HEK293 (cell line): Measurements from ENCODE around the gene OR52E1.

Experiments used
- CTCF ChIA-PET: fragments of 350-600 bp; formaldehyde crosslinking; extraction: SDS; loops from one replicate; lab custom pipeline; 2021; ENCODE audit warnings: antibody characterized with exemption; lab: Yijun Ruan, JAX
- POLR2A ChIA-PET: fragments of 300-600 bp; formaldehyde crosslinking; extraction: SDS; loops from one replicate; lab custom pipeline; 2020; ENCODE audit warnings: antibody characterized with exemption, inconsistent platforms; lab: Yijun Ruan, JAX
- H3K27ac ChIP-seq: fragments of 200-500 bp; sonication (Bioruptor generic); 2 replicates; pipeline ENCODE4 v1.5.1; 2014; ENCODE audit warnings: low read depth, low read length, control low read depth, inconsistent platforms; ENCODE audit errors: extremely low read depth
- H3K36me3 ChIP-seq, 2 experiments: fragments of 200-500 bp in 1 of 2; sonication (Bioruptor generic) in 1 of 2; 1 replicate in 1 of 2; 2 replicates in 1 of 2; pipeline ENCODE4 v1.5.1; 2014 to 2017; ENCODE audit warnings: inconsistent platforms in 2 of 2, low read length in 2 of 2; ENCODE audit not compliant: control insufficient read depth in 2 of 2, insufficient read depth in 1 of 2
- H3K4me1 ChIP-seq: fragments of 200-500 bp; sonication (Bioruptor generic); 2 replicates; pipeline ENCODE4 v1.5.1; 2014; ENCODE audit warnings: mild to moderate bottlenecking, low read length, inconsistent platforms; ENCODE audit not compliant: control insufficient read depth, insufficient read depth
- H3K4me3 ChIP-seq: 2 replicates; pipeline ENCODE4 v1.5.1; 2011; ENCODE audit warnings: low read depth, mild to moderate bottlenecking, control low read depth, low read length, moderate library complexity
- H3K9me3 ChIP-seq: fragments of 200-500 bp; sonication (Bioruptor generic); 2 replicates; pipeline ENCODE4 v1.5.1; 2014; ENCODE audit warnings: low read depth, low read length, inconsistent platforms; ENCODE audit not compliant: control insufficient read depth, insufficient read depth
- GLI2 ChIP-seq: fragments of 450-650 bp; formaldehyde crosslinking; IDR thresholded peaks from 2 replicates; pipeline ENCODE4; 2017; ENCODE audit warnings: missing biosample characterization, missing genetic modification characterization, low read depth, borderline replicate concordance
- MYNN ChIP-seq: fragments of 450-650 bp; formaldehyde crosslinking; IDR thresholded peaks from 2 replicates; pipeline ENCODE4 v1.5.1; 2016; ENCODE audit warnings: missing biosample characterization, missing genetic modification characterization, borderline replicate concordance
- SCRT1 ChIP-seq: fragments of 450-650 bp; formaldehyde crosslinking; IDR thresholded peaks from 2 replicates; pipeline ENCODE4 v1.5.1; 2016; ENCODE audit warnings: missing biosample characterization, missing genetic modification characterization, borderline replicate concordance
- ZBTB1 ChIP-seq: fragments of 450-650 bp; formaldehyde crosslinking; IDR thresholded peaks from 2 replicates; pipeline ENCODE4 v1.5.1; 2016; ENCODE audit warnings: missing biosample characterization, missing genetic modification characterization
- ZBTB17 ChIP-seq: fragments of 450-650 bp; formaldehyde crosslinking; IDR thresholded peaks from 2 replicates; pipeline ENCODE4 v1.5.1; 2016; ENCODE audit warnings: missing biosample characterization, missing genetic modification characterization
- ZBTB8A ChIP-seq: fragments of 450-650 bp; formaldehyde crosslinking; IDR thresholded peaks from 2 replicates; pipeline ENCODE4 v1.5.1; 2016; ENCODE audit warnings: missing biosample characterization, missing genetic modification characterization
- ZEB2 ChIP-seq: fragments of 450-650 bp; formaldehyde crosslinking; IDR thresholded peaks from 2 replicates; pipeline ENCODE4 v1.5.1; 2016; ENCODE audit warnings: missing biosample characterization, missing genetic modification characterization
- ZFP69B ChIP-seq: fragments of 450-650 bp; formaldehyde crosslinking; IDR thresholded peaks from 2 replicates; pipeline ENCODE4 v1.5.1; 2016; ENCODE audit warnings: missing biosample characterization, missing genetic modification characterization
- ZNF132 ChIP-seq: fragments of 450-650 bp; formaldehyde crosslinking; IDR thresholded peaks from 2 replicates; pipeline ENCODE4 v1.5.1; 2017; ENCODE audit warnings: missing biosample characterization, missing genetic modification characterization, borderline replicate concordance
- ZNF175 ChIP-seq: fragments of 450-650 bp; formaldehyde crosslinking; IDR thresholded peaks from 2 replicates; pipeline ENCODE4 v1.5.1; 2016; ENCODE audit warnings: missing biosample characterization, missing genetic modification characterization
- ZNF292 ChIP-seq: fragments of 450-650 bp; formaldehyde crosslinking; IDR thresholded peaks from 2 replicates; pipeline ENCODE4 v1.5.1; 2016; ENCODE audit warnings: low read depth, missing biosample characterization, missing genetic modification characterization, borderline replicate concordance
- ZNF391 ChIP-seq: fragments of 450-650 bp; formaldehyde crosslinking; IDR thresholded peaks from 2 replicates; pipeline ENCODE4 v1.5.1; 2016; ENCODE audit warnings: low read depth, missing biosample characterization, missing genetic modification characterization, borderline replicate concordance
- ZNF510 ChIP-seq: fragments of 450-650 bp; formaldehyde crosslinking; IDR thresholded peaks from 2 replicates; pipeline ENCODE4 v1.5.1; 2018; ENCODE audit warnings: mild to moderate bottlenecking, missing genetic modification characterization, missing biosample characterization; ENCODE audit not compliant: insufficient replicate concordance
- ZNF514 ChIP-seq: fragments of 450-650 bp; formaldehyde crosslinking; IDR thresholded peaks from 2 replicates; pipeline ENCODE4 v1.5.1; 2016; ENCODE audit warnings: missing biosample characterization, missing genetic modification characterization
- ZNF560 ChIP-seq: fragments of 450-650 bp; formaldehyde crosslinking; IDR thresholded peaks from 2 replicates; pipeline ENCODE4 v1.5.1; 2017; ENCODE audit warnings: missing biosample characterization, missing genetic modification characterization, borderline replicate concordance
- TF ChIP-seq, protein P1 (sequence below): fragments of 450-650 bp; formaldehyde crosslinking; IDR thresholded peaks from 2 replicates; pipeline ENCODE4 v1.5.1; 2017; ENCODE audit warnings: missing biosample characterization, missing genetic modification characterization
- TF ChIP-seq, protein P2 (sequence below): fragments of 450-650 bp; formaldehyde crosslinking; IDR thresholded peaks from 2 replicates; pipeline ENCODE4 v1.5.1; 2016; ENCODE audit warnings: missing biosample characterization, missing genetic modification characterization
- TF ChIP-seq, protein P3 (sequence below): fragments of 450-650 bp; formaldehyde crosslinking; IDR thresholded peaks from 2 replicates; pipeline ENCODE4 v1.5.1; 2016; ENCODE audit warnings: missing biosample characterization, missing genetic modification characterization
- TF ChIP-seq, protein P4 (sequence below): fragments of 450-650 bp; IDR thresholded peaks from 2 replicates; pipeline ENCODE4 v1.5.1; 2018; ENCODE audit warnings: missing biosample characterization, missing genetic modification characterization
- TF ChIP-seq, protein P5 (sequence below): IDR thresholded peaks from 2 replicates; pipeline ENCODE4 v1.6.1; 2011; ENCODE audit warnings: mild to moderate bottlenecking, low read depth, low read length, borderline replicate concordance

Gene OR52E1

DNA sequence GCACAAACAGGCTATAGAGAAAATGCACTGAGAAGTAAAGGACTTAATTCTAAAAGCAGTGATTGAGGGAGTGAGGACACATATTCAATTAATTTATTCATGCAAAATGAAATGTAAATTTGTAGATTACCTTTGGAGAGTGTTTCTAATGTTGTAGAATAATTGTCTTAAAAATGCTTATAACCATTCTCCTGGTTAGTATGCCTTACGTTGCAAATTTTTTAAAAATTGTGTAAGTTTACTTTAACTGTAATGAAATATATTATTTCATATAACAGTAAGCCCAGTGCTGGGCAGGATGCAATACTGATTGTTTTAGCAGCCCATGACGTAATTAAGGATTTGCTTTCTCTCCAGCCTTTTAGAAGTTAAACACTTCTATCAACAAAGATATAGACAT lies 26.6 kb downstream of the OR52E1 start:
- POLR2A ChIA-PET: no interaction called here
- Histone ChIP-seq H3K4me3 (no peak overlapping the region), H3K36me3 (no peaks in the 10 kb centered on the region), H3K4me1 (no peaks in the 10 kb centered on the region), H3K27ac (no peak overlapping the region), H3K9me3 (no peaks in the 10 kb centered on the region)
- CTCF ChIA-PET: no interaction called here
- TF ChIP-seq ZFP69B (tag by site-specific recombination) (no peak), ZBTB17 (no peak), SCRT1 (no peak), ZNF175 (no peak), ZEB2 (tag by site-specific recombination) (no peak), ZNF510 (tag by site-specific recombination) (no peak), ZNF560 (tag by site-specific recombination) (no peak), ZBTB1 (tag by site-specific recombination) (no peak), GLI2 (tag by site-specific recombination) (no peak), ZNF391 (tag by site-specific recombination) (no peak), ZNF132 (tag by site-specific recombination) (no peak)
- TF ChIP-seq, protein P1, sequence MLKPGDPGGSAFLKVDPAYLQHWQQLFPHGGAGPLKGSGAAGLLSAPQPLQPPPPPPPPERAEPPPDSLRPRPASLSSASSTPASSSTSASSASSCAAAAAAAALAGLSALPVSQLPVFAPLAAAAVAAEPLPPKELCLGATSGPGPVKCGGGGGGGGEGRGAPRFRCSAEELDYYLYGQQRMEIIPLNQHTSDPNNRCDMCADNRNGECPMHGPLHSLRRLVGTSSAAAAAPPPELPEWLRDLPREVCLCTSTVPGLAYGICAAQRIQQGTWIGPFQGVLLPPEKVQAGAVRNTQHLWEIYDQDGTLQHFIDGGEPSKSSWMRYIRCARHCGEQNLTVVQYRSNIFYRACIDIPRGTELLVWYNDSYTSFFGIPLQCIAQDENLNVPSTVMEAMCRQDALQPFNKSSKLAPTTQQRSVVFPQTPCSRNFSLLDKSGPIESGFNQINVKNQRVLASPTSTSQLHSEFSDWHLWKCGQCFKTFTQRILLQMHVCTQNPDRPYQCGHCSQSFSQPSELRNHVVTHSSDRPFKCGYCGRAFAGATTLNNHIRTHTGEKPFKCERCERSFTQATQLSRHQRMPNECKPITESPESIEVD (tag by site-specific recombination): no peak
- TF ChIP-seq, protein P2, sequence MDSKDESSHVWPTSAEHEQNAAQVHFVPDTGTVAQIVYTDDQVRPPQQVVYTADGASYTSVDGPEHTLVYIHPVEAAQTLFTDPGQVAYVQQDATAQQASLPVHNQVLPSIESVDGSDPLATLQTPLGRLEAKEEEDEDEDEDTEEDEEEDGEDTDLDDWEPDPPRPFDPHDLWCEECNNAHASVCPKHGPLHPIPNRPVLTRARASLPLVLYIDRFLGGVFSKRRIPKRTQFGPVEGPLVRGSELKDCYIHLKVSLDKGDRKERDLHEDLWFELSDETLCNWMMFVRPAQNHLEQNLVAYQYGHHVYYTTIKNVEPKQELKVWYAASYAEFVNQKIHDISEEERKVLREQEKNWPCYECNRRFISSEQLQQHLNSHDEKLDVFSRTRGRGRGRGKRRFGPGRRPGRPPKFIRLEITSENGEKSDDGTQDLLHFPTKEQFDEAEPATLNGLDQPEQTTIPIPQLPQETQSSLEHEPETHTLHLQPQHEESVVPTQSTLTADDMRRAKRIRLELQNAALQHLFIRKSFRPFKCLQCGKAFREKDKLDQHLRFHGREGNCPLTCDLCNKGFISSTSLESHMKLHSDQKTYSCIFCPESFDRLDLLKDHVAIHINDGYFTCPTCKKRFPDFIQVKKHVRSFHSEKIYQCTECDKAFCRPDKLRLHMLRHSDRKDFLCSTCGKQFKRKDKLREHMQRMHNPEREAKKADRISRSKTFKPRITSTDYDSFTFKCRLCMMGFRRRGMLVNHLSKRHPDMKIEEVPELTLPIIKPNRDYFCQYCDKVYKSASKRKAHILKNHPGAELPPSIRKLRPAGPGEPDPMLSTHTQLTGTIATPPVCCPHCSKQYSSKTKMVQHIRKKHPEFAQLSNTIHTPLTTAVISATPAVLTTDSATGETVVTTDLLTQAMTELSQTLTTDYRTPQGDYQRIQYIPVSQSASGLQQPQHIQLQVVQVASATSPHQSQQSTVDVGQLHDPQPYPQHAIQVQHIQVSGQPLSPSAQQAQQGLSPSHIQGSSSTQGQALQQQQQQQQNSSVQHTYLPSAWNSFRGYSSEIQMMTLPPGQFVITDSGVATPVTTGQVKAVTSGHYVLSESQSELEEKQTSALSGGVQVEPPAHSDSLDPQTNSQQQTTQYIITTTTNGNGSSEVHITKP (tag by site-specific recombination): no peak

DNA sequence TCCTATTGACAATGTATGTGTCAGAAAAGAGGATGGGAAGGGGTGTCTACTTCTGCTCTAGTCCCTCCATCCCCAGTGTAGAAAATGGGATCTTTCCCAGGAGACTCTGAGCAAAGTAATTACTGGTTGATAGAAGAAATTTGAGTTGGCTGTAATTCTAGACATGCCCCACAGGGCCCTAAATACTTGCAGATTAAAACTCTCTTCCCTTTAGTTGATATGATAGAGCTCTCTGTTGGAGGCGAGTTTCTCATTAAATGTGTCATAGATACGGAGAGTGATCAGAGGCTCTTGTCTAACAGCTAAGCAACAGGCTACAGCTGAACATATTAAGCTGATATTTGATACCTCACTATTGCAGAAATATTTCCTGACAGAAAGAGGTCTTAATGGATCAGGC lies 32.9 kb downstream of the OR52E1 start:
- ChIA-PET CTCF (no interaction called here), POLR2A (no interaction called here)
- no peaks in the 10 kb centered on the region for H3K9me3 ChIP-seq
- no peak overlapping the region for H3K27ac ChIP-seq
- no peak overlapping the region for H3K4me3 ChIP-seq
- TF ChIP-seq, protein P3, sequence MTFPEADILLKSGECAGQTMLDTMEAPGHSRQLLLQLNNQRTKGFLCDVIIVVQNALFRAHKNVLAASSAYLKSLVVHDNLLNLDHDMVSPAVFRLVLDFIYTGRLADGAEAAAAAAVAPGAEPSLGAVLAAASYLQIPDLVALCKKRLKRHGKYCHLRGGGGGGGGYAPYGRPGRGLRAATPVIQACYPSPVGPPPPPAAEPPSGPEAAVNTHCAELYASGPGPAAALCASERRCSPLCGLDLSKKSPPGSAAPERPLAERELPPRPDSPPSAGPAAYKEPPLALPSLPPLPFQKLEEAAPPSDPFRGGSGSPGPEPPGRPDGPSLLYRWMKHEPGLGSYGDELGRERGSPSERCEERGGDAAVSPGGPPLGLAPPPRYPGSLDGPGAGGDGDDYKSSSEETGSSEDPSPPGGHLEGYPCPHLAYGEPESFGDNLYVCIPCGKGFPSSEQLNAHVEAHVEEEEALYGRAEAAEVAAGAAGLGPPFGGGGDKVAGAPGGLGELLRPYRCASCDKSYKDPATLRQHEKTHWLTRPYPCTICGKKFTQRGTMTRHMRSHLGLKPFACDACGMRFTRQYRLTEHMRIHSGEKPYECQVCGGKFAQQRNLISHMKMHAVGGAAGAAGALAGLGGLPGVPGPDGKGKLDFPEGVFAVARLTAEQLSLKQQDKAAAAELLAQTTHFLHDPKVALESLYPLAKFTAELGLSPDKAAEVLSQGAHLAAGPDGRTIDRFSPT (tag by site-specific recombination): no peak
- TF ChIP-seq, protein P4, sequence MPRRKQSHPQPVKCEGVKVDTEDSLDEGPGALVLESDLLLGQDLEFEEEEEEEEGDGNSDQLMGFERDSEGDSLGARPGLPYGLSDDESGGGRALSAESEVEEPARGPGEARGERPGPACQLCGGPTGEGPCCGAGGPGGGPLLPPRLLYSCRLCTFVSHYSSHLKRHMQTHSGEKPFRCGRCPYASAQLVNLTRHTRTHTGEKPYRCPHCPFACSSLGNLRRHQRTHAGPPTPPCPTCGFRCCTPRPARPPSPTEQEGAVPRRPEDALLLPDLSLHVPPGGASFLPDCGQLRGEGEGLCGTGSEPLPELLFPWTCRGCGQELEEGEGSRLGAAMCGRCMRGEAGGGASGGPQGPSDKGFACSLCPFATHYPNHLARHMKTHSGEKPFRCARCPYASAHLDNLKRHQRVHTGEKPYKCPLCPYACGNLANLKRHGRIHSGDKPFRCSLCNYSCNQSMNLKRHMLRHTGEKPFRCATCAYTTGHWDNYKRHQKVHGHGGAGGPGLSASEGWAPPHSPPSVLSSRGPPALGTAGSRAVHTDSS (tag by site-specific recombination): no peak
- TF ChIP-seq ZBTB8A: no peak
- TF ChIP-seq, protein P5, sequence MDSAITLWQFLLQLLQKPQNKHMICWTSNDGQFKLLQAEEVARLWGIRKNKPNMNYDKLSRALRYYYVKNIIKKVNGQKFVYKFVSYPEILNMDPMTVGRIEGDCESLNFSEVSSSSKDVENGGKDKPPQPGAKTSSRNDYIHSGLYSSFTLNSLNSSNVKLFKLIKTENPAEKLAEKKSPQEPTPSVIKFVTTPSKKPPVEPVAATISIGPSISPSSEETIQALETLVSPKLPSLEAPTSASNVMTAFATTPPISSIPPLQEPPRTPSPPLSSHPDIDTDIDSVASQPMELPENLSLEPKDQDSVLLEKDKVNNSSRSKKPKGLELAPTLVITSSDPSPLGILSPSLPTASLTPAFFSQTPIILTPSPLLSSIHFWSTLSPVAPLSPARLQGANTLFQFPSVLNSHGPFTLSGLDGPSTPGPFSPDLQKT: no peak
- TF ChIP-seq ZNF292 (tag by site-specific recombination): no peak
- no peak for TF ChIP-seq ZNF514
- TF ChIP-seq MYNN (tag by site-specific recombination): no peak
- H3K4me1 ChIP-seq: no peaks in the 10 kb centered on the region
- H3K36me3 ChIP-seq: no peaks in the 10 kb centered on the region
